ENCODE measurements around the gene FER.
"Not testable (repeated sequence)": the region's sequence is repeated elsewhere in the genome, so short reads cannot be mapped to it uniquely, and the experiment has no call there.

Gene FER

DNA sequence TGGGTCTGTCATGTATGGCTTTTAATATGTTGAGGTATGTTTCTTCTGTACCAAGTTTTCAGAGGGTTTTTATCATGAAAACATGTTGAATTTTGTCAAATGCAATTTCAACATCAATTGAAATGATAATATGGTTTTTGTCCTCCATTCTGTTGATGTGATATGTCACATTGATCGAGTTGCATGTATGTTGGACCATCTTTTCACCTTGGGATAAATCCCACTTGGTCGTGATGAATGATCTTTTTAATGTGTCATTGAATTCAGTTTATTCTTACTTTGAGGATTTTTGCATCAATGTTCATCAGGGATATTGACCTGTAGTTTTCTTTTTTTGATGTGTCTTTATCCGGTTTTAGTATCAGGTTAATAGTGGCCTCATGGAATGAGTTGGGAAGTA is 373.5 kb downstream of the FER start:
- DNase-seq (ENCODE audit: low read depth) = no peak

GRCh38 chr5:109125755-109126429 is 378.2 kb downstream of the FER start:
- DNase-seq (ENCODE audit: low read depth) = no peak

DNA sequence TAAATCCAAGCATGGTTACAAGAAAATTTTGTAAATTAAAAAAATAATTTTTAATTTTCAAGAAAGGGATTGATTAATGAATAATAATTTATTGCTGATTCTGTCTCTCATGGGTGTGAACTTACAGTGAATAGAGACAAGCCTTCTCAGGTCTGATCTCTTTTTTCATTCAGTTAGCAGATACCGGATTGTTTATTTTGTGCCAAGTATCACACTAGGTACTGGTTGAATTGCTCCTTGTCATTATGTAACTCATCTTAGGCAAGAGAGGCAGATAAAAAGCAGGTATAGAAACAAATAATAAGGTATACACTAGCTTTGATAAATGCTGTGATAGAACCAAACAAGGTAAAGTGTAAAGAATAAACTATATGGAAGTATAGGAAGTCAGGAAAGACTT is 378.8 kb downstream of the FER start:
- no peak for DNase-seq (ENCODE audit: low read depth)

DNA sequence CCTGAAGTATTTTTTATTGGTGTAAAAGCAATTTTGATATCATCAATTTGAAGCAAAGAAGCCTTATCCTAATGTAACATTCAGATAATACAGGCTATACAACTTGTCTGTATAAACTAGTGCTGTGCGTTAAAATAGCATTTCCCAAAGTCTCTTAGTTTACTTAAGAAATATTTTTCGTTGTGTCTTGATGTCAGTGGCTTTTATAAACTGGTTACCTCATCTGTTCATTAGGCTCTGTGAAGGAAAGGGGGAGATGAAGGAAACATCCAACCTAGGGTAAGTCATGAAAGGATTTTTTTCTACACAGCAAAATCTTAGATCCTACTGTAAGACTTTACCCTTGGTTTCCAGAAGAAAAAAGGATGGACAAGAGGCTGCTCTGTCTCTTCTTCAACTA is 389.2 kb downstream of the FER start:
- no peak for DNase-seq (ENCODE audit: low read depth)

DNA sequence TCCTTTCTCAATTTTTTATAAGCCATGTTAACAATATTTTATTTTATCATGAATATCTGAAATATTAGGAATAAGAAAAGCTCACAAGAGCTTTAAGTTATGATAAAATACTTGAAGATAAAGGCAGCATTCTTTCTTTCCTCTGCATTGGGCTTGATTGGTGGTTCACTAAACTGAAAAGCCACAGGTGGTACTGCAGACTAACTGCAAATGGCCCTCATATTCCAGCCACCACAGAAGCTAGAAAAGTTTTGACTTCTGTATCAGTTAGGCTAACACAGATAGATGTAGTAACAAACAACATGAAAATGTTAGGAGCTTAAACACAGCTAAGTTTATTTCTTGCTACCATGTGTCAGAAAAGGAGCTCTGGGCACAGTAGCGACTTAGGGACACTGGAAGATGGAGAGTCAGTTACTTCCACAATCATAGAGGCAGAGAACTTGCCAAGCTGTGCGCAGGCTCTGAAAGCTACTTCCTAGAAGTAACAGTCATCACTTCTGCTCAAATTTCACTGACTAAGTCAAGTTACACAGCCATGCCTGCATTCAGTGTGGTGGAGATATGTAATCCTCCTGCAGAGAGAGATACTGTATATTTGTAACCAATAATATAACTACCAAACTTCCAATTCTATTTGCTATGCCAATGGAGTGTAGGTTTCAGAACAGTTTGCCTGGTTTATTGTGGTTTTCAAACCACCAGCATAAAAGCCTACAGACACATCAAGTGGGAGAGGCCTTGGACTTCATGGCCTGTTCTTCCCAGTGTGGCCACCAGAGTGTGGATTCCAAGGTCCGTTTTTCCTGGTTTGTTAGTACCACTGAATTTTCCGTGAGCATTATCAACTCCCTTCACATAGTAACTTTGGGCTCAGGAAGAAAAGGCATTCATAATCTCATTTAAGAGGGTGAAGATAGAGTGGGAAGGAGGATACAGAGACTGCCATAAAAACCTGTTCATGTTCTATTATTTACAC is 393.8 kb downstream of the FER start:
- no peak for DNase-seq (ENCODE audit: low read depth)

GRCh38 chr5:109143031-109143430 is 395.3 kb downstream of the FER start:
- no peak for DNase-seq (ENCODE audit: low read depth)

DNA sequence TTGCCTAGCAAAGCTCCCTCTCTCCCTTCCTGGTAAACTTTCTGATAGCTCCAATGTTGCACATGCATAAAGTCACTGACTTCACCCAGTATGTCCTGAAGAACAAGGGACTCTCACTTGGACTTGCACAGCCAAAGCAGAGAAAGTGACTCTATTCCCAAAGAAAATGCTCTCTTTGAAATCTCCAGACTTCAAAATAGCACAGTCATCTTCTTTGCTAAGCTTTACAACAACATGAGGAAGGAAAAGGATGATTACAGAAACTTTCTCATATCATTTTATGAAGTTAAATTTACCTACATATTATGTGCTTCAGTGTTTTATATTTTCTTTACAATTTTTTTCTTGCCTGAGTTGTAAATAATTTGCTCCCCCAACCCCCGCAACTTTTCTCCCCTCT is 397.4 kb downstream of the FER start:
- no peak for DNase-seq (ENCODE audit: low read depth)

- DNase-seq (ENCODE audit: low read depth) = no peak
These were observed 398.9 kb downstream of the FER start for GRCh38 chr5:109146591-109146990.

DNA sequence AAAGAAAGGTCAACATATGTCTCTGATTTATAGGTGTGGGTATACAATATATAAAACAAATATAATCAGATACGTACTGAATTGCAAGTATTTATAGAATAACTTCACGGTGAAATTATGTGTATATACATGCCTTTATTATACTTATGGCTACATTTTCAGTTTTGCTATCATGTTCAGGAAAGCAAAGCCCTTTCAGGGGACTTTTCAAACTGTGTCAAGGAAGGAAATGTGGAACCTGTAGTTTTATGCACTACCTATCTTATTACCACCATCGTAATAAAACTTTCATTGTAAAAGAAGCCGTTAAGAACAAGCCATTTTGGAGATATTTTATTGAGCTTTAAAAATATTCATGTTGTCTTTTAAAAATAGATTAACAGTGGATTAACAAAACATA is 404.9 kb downstream of the FER start:
- no peak for DNase-seq (ENCODE audit: low read depth)

GRCh38 chr5:109155625-109156024 is 407.9 kb downstream of the FER start:
- DNase-seq (ENCODE audit: low read depth) = no peak

- no peak for DNase-seq (ENCODE audit: low read depth)
These were observed 409.2 kb downstream of the FER start for GRCh38 chr5:109156885-109157284.

DNA sequence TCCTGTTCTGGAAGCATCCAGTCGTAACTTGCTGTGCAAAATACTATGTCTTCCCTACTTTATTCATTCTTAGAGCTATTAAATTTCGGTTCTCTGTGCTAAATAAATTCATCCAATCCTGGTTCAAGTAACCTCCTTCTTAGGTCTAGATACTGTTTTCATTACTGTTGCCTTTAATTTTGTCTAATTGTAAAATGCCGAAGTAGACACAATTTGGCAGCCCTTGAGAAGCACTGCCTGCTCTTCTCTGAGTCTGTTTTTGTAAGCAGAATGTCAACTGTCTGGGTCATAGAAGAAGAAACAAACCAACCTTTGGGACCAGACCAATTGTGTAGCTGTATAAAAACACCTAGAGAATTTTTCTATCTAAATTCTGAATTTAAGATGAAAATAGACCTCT is 412.8 kb downstream of the FER start:
- DNase-seq (ENCODE audit: low read depth) = no peak

DNA sequence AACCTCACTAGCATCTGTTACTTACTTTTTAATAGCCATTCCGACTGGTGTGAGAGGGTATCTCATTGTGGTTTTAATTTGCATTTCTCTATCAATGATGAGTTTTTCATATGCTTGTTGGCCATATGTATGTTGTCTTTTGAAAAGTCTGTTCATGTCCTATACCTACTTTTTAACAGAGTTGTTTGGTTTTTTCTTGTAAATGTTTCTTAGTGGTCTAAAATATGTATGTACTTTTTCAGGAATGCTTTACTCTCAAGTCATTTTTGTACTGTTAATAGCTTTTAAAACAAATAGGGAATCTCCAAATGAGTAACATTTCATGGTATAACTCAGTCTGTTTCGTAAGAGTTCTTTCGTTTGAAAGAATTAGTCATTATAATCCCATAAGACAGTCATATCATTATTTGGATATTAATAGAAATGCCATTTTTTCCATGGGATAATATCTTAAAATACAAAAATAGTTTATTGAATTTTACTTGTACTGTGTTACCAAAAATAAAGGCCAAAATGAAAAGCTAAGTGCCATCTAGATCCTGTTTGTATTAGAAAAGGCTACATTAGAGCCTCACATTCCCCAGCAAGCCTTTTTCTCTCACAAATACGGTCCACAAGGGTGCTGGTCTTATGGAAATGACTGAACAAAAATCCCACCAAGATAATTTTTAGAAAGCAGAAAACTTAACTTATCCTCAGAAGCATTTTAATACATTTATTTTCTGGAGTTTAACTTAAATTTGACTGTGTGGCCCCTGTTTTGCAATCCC is 414.4 kb downstream of the FER start:
- DNase-seq (ENCODE audit: low read depth) = no peak

DNA sequence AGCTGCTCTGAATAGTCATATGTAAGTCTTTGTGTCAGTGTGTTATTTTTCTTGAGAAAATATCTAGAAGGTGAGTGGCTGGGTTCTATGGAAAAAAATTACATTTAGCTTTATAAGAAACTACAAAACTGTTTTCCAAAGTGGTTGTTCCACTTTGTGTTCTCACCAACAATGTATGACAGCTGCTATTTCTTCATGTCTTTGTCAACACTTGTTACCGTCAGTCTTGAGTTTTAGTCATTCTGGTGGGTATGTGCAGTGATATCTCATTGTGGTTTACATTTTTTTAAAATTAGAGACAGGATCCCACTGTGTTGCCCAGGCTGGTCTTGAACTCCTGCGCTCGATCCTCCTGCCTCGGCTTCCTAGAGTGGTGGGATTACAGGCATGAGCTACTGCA is 415.6 kb downstream of the FER start:
- DNase-seq (ENCODE audit: low read depth) = no peak

- no peak for DNase-seq (ENCODE audit: low read depth)
These were observed 416.3 kb downstream of the FER start for GRCh38 chr5:109164001-109164400.

DNA sequence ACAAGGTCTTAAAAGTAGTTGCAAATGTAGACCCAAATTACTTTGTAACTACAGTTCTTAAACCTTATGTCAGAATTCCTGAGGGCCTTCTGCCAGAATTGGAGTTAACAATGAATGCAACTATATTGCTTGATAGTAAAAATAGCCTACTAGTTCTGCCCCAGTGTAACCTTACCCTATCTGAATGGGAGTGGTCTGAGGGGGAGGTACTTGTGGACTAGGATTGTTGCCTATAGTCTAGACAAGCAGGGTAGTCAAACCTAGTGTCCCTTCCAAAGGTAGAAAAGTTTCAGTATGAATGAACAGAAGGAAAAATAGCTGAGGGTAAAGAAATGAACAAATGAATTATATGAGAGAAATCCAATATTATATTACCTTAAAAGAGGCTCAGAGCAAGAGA is 419.9 kb downstream of the FER start:
- DNase-seq (ENCODE audit: low read depth) = no peak

GRCh38 chr5:109168151-109168550 is 420.5 kb downstream of the FER start:
- no peak for DNase-seq (ENCODE audit: low read depth)

- DNase-seq (ENCODE audit: low read depth) = no peak
These were observed 423.1 kb downstream of the FER start for GRCh38 chr5:109170629-109171350.

GRCh38 chr5:109171437-109172073 is 423.9 kb downstream of the FER start:
- not testable (repeated sequence) for DNase-seq (ENCODE audit: low read depth)

DNA sequence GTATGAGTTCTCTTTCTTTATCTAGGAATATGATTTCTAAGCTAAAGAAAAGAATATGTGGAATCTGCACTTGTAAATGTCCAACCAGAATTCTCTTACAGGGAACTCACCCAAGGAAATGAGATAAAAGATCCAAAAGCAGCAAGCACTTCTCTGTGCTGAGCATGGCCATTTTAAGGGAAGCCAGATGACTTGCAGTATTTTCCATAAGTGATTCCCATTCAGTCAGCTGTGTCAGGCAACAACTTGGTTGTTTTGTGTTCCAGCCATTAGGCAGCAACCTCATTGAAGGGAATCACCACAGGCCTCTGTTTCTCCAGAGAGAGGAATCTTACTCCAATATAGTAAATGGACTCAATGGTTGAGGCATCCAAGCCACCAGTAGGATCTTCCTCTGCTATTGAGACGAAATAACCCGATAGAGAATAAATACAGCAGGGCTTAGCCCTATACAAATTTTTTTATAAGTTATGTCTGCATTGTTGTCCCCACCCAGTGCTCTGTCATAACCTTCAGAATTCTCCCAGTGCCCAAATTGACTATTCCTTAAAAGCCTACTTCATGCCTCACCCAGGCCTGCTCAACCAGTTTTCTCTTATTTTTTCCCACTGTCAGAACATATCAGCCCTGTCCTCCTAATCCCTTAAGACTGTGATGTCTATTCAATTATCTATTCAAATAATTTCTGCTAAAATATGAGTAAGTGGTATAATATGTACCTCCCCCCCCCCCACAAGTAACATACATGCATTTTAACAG is 425.5 kb downstream of the FER start:
- DNase-seq (ENCODE audit: low read depth) = no peak

DNA sequence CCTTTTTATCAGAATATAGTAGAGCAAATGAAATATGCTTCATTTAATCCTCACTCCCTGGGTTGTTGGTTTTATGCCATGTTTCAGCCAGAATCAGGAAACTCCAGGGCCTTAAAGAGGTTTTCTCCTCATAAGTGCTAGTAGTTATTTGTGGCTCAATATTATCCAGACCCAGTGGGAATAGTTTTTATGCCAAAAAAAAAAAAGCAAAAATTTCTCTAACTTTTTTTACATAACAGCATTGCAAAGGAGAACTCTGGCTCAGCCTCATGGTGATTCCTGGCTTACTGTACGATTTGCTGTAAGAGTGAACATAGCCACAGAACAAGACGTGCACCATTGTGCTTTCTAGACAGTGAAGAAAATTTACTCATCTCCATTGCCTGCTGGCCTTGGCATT is 429.5 kb downstream of the FER start:
- no peak for DNase-seq (ENCODE audit: low read depth)

All from stimulated activated CD8-positive, alpha-beta memory T cell treated with anti-CD3 and anti-CD28 coated beads, Interleukin-15, amount 100 ng/mL, for 1 hour (primary cell).